Right lobe of liver (tissue), 6 donors: ENCODE results near the gene TMEM132D. TPM values are rescaled to one million over a fixed set of nuclear protein-coding genes. Genes with fewer than 3 reads are reported as not detected.

Source experiments
- ATAC-seq, 4 donors: fragments of 200-7000 bp; cut with Tn5 transposase; one replicate each; pipeline ENCODE4 v1.9.1; 2020; ENCODE audit warnings: mild to moderate bottlenecking in 4 of 4, moderate library complexity in 4 of 4
- DNase-seq, 3 donors: peaks; one replicate each; pipeline ENCODE4 v3.0.0-alpha.2; 2020
- H3K27ac ChIP-seq, 3 donors: fragments of 200-600 bp; one replicate each; pipeline ENCODE4 v1.8.0; 2022
- H3K27me3 ChIP-seq, 2 donors: fragments of 200-600 bp; one replicate each; pipeline ENCODE4 v1.8.0; 2022
- H3K36me3 ChIP-seq, 4 donors: fragments of 200-600 bp; sonication (generic) in 1 of 4; one replicate each; pipeline versions ENCODE4 v1.5.1 to v1.8.0; 2017 to 2022; ENCODE audit warnings: control low read depth in 1 of 4
- H3K4me1 ChIP-seq, 4 donors: fragments of 200-600 bp; sonication (generic) in 1 of 4; one replicate each; pipeline versions ENCODE4 v1.5.1 to v1.8.0; 2017 to 2022; ENCODE audit warnings: control low read depth in 1 of 4
- H3K4me3 ChIP-seq, 3 donors: fragments of 200-600 bp; one replicate each; pipeline ENCODE4 v1.8.0; 2022
- H3K9me3 ChIP-seq, 4 donors: fragments of 200-600 bp; sonication (generic) in 1 of 4; one replicate each; pipeline versions ENCODE4 v1.5.1 to v1.8.0; 2017 to 2022; ENCODE audit warnings: control low read depth in 1 of 4
- CTCF ChIP-seq, 4 donors: fragments of 200-600 bp in 3 of 4; fragments of 450-650 bp in 1 of 4; IDR thresholded peaks; one replicate each; pipeline versions ENCODE4 v1.5.1 to v1.8.0; 2016 to 2022; ENCODE audit warnings: antibody characterized with exemption in 4 of 4, mild to moderate bottlenecking in 2 of 4
- POLR2A ChIP-seq: fragments of 450-650 bp; IDR thresholded peaks from one replicate; pipeline ENCODE4 v1.6.1; 2017; ENCODE audit warnings: antibody characterized with exemption, mild to moderate bottlenecking
- WGBS: methylation state at CpG from one replicate; pipeline ENCODE4 v1.1.6; 2018; ENCODE audit warnings: low coverage, low lambda C conversion rate; ENCODE audit not compliant: insufficient coverage; ENCODE audit errors: missing lambda C conversion rate; 5-methylcytosine and 5-hydroxymethylcytosine counted together
- intact Hi-C, 2 donors: fragments of 100-400 bp; cut with DNase I; formaldehyde crosslinking; loops; one replicate each; pipeline versions ENCODE4 v1.11.2 to v1.14.1; 2022
- long read RNA-seq: library from polyadenylated mRNA; unstranded; transcript quantifications from one replicate; pipeline ENCODE4 v2.0.0, GENCODE V29; 2019
- total RNA-seq, 6 experiments: library from RNA; depleted of rRNA in 2 of 6; stranded (reverse); fragments of >200 nt in 2 of 6; fragmentation: NEBNext Ultra II Directional in 3 of 6; extraction: Animal tissue kit (Norgen Biotek cat#: 25700) in 3 of 6; gene quantifications; one replicate each; pipeline versions ENCODE4 v1.1.0 to v1.2.4, GENCODE V29; 2016 to 2023
- donor health status: DM: no; HTN: yes; CAD: no.
- donor health status: DM: no; HTN: no; CAD: no.
- donor health status: DM: no; HTN: no; CAD: no.
- donor health status: DM: no; HTN: yes; CAD: no.
- donor health status: DM: no; HTN: yes; CAD: no.

Gene TMEM132D
- under 1 TPM in 3 of 6 experiments, not detected in 3; 0.10 to 0.35 (median 0.33) TPM for total RNA-seq
- long read RNA-seq: 0 reads

- Histone ChIP-seq H3K27ac (no peak within 1 kb of the TSS), H3K36me3 (no peaks in the 10 kb centered on the region), H3K4me1 (no peaks in the 10 kb centered on the region), H3K4me3 (no peak within 1 kb of the TSS), H3K9me3 (no peaks in the 10 kb centered on the region), H3K27me3 (no peaks in the 10 kb centered on the region)
- 30% methylated on average over 3 of the region's 77 CpGs for WGBS
- intact Hi-C loops: no loop called here
- no peak for TF ChIP-seq POLR2A
- TF ChIP-seq CTCF (IDR thresholded peaks at IDR 0.05): no peak
- no peak for DNase-seq
- ATAC-seq: peak in 2 of 4 donors; percentile 45 to 60
Observed at GRCh38 chr12:129903956-129904829, at the start of gene TMEM132D. Gene TMEM132D, minus strand, starts transcription at chr12:129904025.

GRCh38 chr12:129949651-129950050, 45.8 kb upstream of the TMEM132D start:
- no peak overlapping the region for H3K4me3 ChIP-seq
- WGBS: 66% methylated on average over 16 of the region's 16 CpGs
- ATAC-seq (no peak), DNase-seq (no peak)
- no peak for TF ChIP-seq POLR2A
- no peak for TF ChIP-seq CTCF (IDR thresholded peaks at IDR 0.05)
- intact Hi-C loops: no loop called here
- H3K9me3 ChIP-seq: no peaks in the 10 kb centered on the region
- no peaks in the 10 kb centered on the region for H3K27me3 ChIP-seq
- H3K27ac ChIP-seq: no peak overlapping the region
- H3K4me1 ChIP-seq: no peaks in the 10 kb centered on the region
- H3K36me3 ChIP-seq: no peaks in the 10 kb centered on the region

GRCh38 chr12:129941618-129942017, 37.8 kb upstream of the TMEM132D start:
- H3K27ac ChIP-seq: no peak overlapping the region
- TF ChIP-seq CTCF (IDR thresholded peaks at IDR 0.05) (no peak), POLR2A (no peak)
- H3K9me3 ChIP-seq: no peaks in the 10 kb centered on the region
- H3K4me3 ChIP-seq: no peak overlapping the region
- intact Hi-C loops: no loop called here
- 43% methylated on average over 9 of the region's 9 CpGs for WGBS
- no peaks in the 10 kb centered on the region for H3K4me1 ChIP-seq
- DNase-seq: peak in 1 of 3 donors; percentile 16
- H3K27me3 ChIP-seq: no peaks in the 10 kb centered on the region
- H3K36me3 ChIP-seq: no peaks in the 10 kb centered on the region
- ATAC-seq: no peak

- 17% methylated on average over 2 of the region's 7 CpGs for WGBS
- Histone ChIP-seq H3K36me3 (no peaks in the 10 kb centered on the region), H3K27me3 (no peaks in the 10 kb centered on the region), H3K9me3 (no peaks in the 10 kb centered on the region), H3K4me3 (no peak overlapping the region), H3K4me1 (no peaks in the 10 kb centered on the region), H3K27ac (no peak overlapping the region)
- peak in 1 of 3 donors; percentile 13 for DNase-seq
- ATAC-seq: no peak
- intact Hi-C loops: no loop called here
- TF ChIP-seq CTCF (IDR thresholded peaks at IDR 0.05): no peak
- no peak for TF ChIP-seq POLR2A
Observed at GRCh38 chr12:129938089-129938488, 34.3 kb upstream of the TMEM132D start.
